GM10266 (cell line): ENCODE results near the gene LRRK1.

ENCODE experiments used
- DNase-seq: peaks from one replicate; pipeline ENCODE4 v3.0.0; 2012; ENCODE audit errors: extremely low spot score
- TF ChIP-seq, protein P1 (sequence below): IDR thresholded peaks from 2 replicates; pipeline ENCODE4 v1.5.1; 2012; ENCODE audit warnings: mild to moderate bottlenecking, low read depth; ENCODE audit not compliant: control insufficient read depth, insufficient read depth; ENCODE audit errors: missing control alignments

LRRK1 gene

DNA sequence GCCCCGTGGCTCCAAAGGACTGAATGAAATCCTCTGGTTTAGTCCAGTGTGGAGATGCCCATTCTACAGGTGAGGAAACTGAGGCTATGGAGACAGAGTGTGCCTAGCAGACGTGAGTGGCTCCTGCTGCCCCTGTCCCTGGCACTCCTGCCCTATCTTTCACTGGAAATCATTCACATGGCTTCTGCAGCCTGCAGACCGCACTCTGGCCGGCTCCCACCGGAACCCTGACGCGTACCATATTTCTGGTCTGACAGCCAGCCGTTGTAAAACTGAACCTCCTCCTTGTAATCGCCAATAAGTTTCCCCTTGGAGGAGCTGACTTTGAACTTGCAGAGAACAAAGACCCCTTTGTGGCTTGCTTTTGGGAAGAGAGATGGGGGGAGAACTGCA lies 196.2 kb downstream of the LRRK1 start:
- DNase-seq, result no peak
- TF ChIP-seq, protein P1, sequence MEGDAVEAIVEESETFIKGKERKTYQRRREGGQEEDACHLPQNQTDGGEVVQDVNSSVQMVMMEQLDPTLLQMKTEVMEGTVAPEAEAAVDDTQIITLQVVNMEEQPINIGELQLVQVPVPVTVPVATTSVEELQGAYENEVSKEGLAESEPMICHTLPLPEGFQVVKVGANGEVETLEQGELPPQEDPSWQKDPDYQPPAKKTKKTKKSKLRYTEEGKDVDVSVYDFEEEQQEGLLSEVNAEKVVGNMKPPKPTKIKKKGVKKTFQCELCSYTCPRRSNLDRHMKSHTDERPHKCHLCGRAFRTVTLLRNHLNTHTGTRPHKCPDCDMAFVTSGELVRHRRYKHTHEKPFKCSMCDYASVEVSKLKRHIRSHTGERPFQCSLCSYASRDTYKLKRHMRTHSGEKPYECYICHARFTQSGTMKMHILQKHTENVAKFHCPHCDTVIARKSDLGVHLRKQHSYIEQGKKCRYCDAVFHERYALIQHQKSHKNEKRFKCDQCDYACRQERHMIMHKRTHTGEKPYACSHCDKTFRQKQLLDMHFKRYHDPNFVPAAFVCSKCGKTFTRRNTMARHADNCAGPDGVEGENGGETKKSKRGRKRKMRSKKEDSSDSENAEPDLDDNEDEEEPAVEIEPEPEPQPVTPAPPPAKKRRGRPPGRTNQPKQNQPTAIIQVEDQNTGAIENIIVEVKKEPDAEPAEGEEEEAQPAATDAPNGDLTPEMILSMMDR, result no peak

DNA sequence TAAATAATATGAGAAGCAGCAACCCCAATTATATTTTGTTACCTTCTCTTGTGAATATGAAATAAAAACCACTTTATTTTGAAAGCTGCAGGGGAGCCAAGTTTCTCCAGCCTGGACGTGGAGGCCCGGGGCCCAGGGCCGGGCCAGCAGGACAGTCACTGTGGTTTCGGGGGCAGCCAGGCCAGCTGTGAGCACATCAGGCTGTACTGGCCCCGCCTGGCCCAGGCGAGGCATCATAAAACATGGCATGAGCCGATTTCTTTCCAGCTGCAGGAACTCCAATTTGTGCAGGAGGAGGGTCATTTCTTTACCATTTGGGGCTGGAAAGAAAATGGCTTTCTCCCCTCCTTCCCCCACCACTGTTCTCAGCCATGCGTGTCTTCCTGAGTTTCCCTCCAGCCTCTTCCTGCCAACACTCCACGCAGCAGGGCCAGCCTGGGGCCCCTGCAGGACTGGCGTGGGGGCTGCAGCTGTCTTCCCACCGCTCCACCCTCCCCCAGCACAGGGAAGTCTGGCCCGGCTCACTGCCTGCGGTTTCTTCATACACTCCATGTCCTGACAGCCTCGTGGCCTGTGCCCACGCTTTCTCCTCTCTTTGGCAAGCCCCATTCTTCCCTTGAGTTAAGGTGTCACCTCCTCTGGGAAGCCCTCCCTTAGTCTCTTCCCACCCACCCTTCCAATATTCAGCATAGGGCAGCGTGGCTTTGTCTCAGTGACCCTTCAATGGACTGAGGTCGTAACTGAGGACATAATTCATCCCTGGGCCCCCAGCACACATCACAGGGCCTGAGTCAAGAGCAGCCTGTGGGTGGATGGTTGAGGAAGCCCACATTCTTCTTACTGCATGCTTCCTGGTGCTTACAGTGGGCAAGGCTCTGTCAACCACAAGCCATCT lies 196.9 kb downstream of the LRRK1 start:
- TF ChIP-seq, protein P1, result no peak
- DNase-seq, result no peak

DNA sequence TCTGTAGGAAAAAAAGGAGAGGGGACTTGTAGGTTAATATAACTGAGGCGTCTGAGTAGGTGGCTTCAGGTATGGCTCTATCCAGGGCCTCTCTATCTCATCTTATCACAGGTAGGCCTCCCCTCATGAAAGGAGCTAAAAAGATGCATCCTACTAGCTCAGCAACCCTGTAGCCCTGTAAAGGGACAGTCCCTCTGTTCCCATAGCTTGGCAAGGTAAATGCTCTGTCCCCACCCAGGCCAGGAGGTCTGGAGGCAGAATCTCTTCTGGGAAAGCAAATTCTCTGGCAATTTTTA lies 197.5 kb downstream of the LRRK1 start:
- TF ChIP-seq, protein P1, result no peak
- DNase-seq, result no peak

DNA sequence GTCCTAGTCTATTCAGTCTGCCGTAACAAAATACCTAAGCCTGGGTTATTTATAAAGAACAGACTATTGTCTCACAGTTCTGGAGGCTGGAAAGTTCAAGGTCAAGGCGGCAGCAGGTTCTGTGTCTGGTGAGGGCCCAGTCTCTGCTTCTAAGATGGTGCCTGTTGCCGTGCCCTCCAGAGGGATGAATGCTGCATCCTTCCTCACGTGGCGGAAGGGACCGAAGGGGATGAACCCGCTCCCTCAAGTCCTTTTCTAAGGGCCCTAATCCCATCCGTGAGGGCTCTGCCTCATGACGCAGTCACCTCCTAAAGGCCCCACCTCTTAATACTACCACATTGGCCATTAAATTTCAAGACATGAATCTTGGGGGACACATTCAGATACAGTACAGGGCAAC lies 199.0 kb downstream of the LRRK1 start:
- TF ChIP-seq, protein P1, result no peak
- no peak for DNase-seq

DNA sequence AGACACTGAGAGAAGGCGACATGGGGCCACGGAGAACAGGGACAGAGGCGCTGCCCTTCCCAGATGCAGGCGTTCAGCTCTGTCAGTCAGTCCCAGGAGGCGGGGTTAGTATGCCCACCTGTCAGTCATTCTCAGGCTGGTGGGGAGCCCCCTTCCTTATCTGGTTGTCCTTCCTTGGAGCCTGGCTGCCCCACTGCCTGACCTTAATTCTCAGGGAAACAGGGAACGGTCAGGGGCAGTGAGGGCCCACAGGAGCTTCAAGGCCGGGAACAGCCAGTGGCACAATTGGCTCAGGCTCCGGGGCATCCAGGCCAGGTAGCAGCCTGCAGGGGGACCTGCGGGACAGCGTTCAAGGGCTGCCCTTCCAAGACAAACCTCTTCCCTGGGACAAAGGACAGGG lies 199.5 kb downstream of the LRRK1 start:
- TF ChIP-seq, protein P1, result no peak
- no peak for DNase-seq

DNA sequence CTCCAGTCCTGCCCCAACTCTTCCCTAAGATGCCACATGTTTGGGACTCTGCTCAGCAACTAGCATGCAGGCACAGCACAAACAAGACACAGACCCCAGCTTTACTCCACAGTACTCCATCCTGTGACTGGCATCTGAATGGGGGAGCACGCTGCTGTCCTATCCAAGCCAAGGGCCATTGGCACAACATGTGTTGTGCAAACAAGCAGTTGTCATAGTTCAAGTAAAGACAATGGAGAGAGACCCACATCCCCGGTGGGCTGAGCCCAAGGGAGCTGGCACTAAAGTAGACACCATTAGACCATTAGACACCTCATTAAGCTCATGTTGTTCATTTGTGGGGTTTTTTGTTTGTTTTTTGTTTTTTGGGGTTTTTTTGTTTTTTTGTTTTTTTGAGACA lies 200.0 kb downstream of the LRRK1 start:
- TF ChIP-seq, protein P1, result no peak
- DNase-seq, result no peak
